ENCODE data around the gene KCNS3. TPM values are rescaled to one million over a fixed set of nuclear protein-coding genes. Genes with fewer than 3 reads are reported as not detected.
A peak's percentile ranks its signal among the peaks of the same experiment; 100 is the strongest.

Gene KCNS3
- polyA plus RNA-seq (ENCODE audit: insufficient read length in 4 of 4): 1 to 10 TPM; 5.9 to 9.6 (median 7.2) TPM

DNA sequence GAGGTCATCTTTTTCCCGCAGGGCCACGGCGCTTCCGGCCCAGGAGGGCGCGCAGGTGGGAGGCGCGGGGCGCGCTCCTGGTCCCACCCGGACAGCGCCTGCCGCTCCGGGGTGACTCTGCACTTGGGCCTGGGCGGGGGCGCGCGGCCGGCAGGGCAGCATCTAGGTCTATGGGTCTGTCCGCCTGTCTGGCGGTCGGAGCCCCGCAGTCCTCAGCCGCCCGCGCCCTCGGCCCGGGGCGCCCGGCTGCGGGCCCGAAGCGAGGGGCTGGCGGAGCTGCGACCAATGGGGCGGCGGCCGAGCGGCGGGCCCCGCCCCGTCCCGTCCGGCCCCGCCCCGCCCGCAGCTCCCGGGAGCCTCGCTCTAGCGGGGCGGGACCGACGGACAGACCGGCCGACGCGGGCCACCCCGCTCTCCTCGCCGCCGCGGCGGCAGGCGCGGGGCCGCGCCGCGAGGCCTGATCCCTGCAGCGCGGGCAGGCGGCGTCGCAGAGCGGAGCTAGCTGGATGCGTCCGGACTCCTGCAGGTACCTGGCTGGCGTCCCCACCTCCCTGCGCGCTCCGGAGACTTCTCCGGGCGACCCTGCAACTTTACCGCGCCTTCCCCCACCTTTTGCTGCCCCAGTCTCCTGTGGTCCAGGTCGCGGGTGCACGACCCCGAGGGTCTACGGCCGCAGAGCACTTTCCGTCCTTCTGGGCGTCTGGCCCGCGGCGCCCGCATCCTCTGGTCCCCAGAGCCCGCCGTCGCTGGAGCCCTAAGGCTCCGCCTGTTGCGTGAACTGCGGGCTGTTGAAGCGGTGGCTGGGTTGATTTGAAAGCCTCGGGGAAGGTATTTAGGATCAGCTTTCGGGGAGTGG is at the start of gene KCNS3:
Gene KCNS3 (plus strand): TSS at position 387 of the 856 bp plus-strand sequence. CDS start 52,342 bp downstream, outside the sequence.
- peak in 1 of 4 donors; percentile 33 for DNase-seq (ENCODE audit: low read depth in 4 of 4, low spot score in 3 of 4)

- DNase-seq (ENCODE audit: low read depth in 4 of 4, low spot score in 3 of 4): peak; percentile 61 to 69 (median 65)
These were observed 48.1 kb upstream of the KCNS3 start for GRCh38 chr2:17830053-17831034.

DNA sequence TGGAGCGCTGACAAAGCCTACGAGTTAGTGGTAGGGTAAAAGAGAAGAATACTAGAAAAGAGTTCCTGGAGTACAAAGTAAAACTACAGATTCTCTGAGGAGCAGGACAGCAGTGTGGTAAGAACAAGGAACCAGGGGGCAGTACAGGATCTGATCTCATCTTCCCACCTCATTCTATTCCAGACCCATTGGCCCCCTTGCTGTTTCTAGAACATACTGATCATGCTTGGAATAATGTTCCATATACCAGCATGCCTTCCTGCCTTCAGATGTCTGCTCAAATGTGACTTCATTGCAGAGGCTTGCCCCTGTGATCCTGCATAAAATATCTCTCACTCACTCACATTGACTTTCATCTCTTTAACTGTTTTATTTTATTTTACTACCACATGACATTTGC is 43.0 kb upstream of the KCNS3 start:
- DNase-seq (ENCODE audit: low read depth in 4 of 4, low spot score in 3 of 4): no peak

DNA sequence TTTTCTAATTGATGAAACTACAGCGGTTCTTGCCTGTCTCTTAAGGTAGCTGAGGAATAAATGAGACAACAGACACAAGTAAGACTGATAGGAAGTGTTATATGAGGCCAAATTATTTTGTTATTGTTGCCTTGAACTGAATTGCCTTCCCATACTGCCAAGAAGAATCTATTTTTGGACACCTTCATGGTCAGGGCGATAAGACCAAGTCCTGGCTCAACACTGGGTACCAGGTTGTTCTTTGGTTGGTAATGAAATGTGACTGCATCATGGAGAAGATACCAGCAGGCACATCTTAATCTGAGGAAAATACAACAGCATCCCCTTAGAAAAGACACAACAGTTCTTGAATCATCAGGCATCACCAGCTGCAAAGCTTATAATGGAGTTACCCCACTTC is 38.5 kb upstream of the KCNS3 start:
- no peak for DNase-seq (ENCODE audit: low read depth in 4 of 4, low spot score in 3 of 4)

GRCh38 chr2:17843457-17843856 is 35.0 kb upstream of the KCNS3 start:
- no peak for DNase-seq (ENCODE audit: low read depth in 4 of 4, low spot score in 3 of 4)

DNA sequence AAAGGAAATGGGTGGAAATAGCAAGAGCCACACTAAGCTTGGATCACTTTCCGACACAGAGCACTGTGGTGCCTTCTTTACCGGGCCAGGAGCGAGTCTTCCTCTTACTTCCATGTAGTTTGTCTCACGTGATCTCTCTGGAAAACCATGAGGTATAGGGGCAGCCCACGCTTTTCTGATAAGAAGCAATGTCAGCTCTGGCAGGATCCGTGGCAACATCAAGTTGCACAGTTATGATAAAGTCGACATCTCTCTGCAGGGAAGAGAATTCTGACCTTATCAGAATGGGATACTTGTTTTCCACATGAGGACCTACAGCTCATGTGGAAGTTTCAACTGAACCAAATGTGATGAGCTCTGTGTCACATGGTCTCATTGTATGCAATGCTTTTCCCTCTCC is 32.7 kb upstream of the KCNS3 start:
- no peak for DNase-seq (ENCODE audit: low read depth in 4 of 4, low spot score in 3 of 4)

DNA sequence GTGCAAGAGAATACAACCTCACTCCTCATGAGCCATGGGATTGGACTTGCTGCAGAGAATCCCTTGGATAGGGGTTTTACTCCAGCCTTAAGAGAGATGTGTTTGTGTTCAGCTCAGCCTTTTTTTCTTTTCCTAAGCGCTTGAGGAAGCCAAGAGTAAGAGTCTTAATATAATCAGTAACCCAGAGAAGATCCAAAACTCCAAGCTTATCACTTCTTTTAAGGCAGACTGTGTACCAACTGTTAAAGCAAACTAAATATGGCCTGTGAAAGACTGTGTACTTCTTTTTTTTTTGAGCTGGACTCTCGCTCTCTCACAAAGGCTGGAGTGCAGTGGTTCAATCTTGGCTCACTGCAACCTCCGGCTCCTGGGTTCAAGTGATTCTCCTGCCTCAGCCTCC is 31.8 kb upstream of the KCNS3 start:
- DNase-seq (ENCODE audit: low read depth in 4 of 4, low spot score in 3 of 4): no peak

GRCh38 chr2:17847236-17847635 is 31.2 kb upstream of the KCNS3 start:
- DNase-seq (ENCODE audit: low read depth in 4 of 4, low spot score in 3 of 4): no peak

- DNase-seq (ENCODE audit: low read depth in 4 of 4, low spot score in 3 of 4): no peak
These were observed 29.2 kb upstream of the KCNS3 start for GRCh38 chr2:17849275-17849674.

DNA sequence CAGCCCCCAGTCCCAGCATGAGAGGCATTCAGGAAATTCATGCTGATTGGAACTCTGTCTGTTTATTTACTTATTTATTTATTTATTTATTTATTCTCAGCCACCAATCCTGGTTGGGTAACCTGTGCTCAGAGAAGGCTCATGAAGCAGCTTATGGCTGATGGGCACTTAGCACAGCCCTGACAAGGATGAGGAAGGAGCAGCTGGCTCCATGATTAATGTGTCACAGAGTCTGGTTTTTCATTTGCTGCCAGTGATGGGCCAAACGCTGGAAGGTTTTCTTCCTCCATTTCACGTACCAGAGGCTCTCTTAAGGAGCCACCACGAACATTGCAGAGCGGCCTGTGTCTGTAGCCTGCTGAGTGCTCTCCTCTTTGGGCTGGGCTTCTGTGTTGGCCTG is 28.3 kb upstream of the KCNS3 start:
- no peak for DNase-seq (ENCODE audit: low read depth in 4 of 4, low spot score in 3 of 4)

GRCh38 chr2:17851731-17852585 is 26.5 kb upstream of the KCNS3 start:
- DNase-seq (ENCODE audit: low read depth in 4 of 4, low spot score in 3 of 4): peak in 2 of 4 donors; percentile 18 to 26

DNA sequence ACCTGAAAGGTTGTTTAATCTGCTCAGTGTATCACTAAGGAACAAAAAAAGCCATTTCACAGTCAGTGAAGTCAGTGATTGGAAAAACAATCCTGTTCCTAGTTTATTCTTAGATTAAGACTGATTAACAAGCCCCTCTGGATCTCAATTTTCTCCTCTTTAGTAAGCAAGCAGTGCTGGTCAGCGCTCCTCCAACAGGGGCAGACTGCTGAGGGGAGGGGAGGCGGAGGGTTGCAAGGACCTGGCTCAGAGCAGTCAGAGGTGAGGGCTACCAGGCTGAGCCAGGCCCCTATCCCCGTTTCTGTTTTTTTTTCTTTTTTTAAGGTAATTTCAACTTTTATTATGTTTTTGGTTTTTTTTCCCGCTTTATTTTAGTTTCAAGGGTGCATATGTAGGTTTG is 24.7 kb upstream of the KCNS3 start:
- DNase-seq (ENCODE audit: low read depth in 4 of 4, low spot score in 3 of 4): no peak

DNA sequence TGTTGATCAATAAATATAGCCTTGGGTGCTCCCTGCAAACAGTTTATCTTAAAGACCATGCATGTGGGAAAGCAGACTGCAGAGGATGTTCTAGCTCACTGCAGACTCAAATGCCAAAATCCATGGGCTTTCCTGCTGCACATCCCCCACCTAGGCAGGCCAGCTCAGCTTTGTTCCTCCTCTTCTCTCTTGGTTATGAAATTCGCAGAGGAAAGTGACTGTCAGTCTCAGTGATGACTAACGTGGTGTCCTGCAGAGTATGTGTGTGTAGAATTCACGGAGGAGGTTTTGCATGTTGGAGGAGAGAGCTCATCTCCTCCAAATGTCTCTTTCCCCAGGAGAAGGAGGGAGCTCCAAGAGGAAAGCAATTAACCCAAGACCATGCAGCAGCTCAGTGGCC is 21.4 kb upstream of the KCNS3 start:
- DNase-seq (ENCODE audit: low read depth in 4 of 4, low spot score in 3 of 4): no peak

- DNase-seq (ENCODE audit: low read depth in 4 of 4, low spot score in 3 of 4): no peak
These were observed 20.4 kb upstream of the KCNS3 start for GRCh38 chr2:17858064-17858463.

- no peak for DNase-seq (ENCODE audit: low read depth in 4 of 4, low spot score in 3 of 4)
These were observed 14.9 kb upstream of the KCNS3 start for GRCh38 chr2:17863539-17863938.

DNA sequence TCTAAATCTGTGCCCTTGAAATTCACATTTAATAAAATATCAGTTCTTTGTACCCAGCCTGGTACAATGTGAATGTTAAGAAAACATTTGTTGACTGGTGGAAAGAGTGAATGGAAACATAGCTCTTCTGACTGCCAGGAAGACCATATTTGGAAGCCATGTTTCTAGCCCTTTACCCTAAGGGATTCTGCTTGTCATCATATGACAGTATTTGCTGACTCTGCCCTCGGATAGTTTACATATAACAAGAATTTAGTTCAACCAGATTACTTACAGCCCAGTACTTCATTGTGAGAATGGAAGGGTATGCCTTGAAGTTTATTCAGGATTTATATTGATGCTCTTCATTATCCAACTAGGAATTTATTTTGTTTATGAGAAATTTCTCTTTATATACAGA is 13.8 kb upstream of the KCNS3 start:
- DNase-seq (ENCODE audit: low read depth in 4 of 4, low spot score in 3 of 4): no peak

GRCh38 chr2:17867133-17867532 is 11.3 kb upstream of the KCNS3 start:
- no peak for DNase-seq (ENCODE audit: low read depth in 4 of 4, low spot score in 3 of 4)

DNA sequence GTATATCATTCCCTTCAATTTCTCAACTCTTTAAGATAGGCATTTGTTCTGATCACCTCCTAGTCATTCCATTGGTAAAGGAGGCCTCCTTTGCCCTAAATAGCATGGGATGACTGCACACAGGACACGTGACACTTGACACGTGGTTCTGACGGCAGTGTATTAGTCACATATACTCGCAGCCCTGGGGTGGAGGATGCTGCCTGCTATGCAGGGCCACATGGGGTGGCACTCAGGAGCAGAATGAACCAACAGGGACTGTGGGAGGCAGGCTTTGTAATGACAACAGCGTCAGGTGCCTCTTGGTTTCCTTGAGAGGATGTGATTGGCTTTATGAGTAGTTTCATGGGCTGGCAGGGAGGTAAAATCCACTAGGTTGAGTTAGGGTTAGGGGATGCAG is 9.3 kb upstream of the KCNS3 start:
- DNase-seq (ENCODE audit: low read depth in 4 of 4, low spot score in 3 of 4): no peak

DNA sequence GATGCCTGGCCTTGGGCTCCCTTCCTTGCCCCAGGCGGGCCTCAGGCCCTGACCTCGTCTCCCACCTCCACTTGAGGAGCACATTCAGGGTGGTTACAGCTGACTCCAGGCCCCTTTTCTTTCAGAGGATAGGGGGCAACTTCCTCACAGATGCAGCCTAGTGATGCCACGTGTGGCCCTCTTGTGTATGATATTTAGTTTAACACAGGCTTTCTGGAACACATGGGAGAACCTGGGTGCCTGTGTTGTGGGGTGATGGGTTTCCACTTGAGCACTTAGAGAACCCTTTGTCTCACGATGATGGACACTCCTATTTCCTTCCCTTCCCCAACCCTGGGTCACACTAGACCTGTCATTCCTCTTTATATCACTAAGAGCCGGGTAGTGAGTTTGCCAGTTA is 6.8 kb upstream of the KCNS3 start:
- DNase-seq (ENCODE audit: low read depth in 4 of 4, low spot score in 3 of 4): no peak

DNA sequence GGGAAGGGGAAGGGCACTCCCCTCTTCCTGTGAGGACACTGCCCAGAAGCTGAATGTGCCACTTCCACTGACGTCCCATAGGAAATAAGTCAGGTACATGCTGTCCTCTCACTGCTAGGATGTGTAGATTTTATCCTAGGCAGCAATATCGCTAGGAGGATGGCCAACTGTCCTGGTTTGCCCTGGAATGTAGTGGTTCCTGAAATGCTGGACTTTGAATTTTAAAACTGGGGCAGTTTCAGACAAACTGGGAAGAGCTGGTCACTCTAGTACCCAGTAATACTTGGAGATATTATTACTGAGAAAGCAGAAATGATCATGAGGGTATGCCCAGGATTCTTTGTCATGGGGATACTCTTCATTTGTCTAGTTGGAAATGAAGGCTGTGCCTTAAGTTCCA is 5.4 kb upstream of the KCNS3 start:
- DNase-seq (ENCODE audit: low read depth in 4 of 4, low spot score in 3 of 4): no peak

Measured in right renal pelvis (tissue), 4 donors.